WTC11 (cell line): ENCODE data around the gene LRRC18.

Source experiments
- HMGXB4 ChIP-seq: sonication (generic); formaldehyde crosslinking; IDR thresholded peaks from 2 replicates; pipeline ENCODE4 v1.8.1; 2023; ENCODE audit warnings: mild to moderate bottlenecking, moderate library complexity, missing genetic modification reagents
- ZNF281 ChIP-seq: sonication (generic); formaldehyde crosslinking; IDR thresholded peaks from 2 replicates; pipeline ENCODE4 v1.8.0; 2023; ENCODE audit warnings: mild to moderate bottlenecking, missing genetic modification reagents
- TF ChIP-seq, protein P1 (sequence below): fragments of 200-600 bp; IDR thresholded peaks from 2 replicates; pipeline ENCODE4 v1.8.0; 2022; ENCODE audit warnings: antibody characterized with exemption

DNA sequence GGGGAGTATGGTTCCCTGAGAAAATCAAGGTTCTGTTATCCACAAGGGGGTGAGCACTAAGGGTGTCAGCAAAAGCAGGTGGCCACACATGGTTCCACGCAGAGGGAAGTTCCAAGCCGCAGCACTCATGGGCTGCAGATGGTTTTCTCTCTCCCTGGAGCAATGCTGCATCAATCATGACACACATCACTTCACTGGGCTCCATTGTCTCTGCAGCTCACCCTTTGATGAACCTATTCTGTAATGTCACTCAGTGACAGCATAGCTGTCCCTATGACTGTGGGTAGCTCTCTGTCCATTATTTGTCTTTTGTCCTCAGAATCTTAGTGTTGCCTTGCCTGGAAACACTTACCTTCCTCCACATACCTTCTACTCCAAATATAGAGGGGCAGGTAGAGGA is 34.8 kb downstream of the LRRC18 start:
- TF ChIP-seq, protein P1, sequence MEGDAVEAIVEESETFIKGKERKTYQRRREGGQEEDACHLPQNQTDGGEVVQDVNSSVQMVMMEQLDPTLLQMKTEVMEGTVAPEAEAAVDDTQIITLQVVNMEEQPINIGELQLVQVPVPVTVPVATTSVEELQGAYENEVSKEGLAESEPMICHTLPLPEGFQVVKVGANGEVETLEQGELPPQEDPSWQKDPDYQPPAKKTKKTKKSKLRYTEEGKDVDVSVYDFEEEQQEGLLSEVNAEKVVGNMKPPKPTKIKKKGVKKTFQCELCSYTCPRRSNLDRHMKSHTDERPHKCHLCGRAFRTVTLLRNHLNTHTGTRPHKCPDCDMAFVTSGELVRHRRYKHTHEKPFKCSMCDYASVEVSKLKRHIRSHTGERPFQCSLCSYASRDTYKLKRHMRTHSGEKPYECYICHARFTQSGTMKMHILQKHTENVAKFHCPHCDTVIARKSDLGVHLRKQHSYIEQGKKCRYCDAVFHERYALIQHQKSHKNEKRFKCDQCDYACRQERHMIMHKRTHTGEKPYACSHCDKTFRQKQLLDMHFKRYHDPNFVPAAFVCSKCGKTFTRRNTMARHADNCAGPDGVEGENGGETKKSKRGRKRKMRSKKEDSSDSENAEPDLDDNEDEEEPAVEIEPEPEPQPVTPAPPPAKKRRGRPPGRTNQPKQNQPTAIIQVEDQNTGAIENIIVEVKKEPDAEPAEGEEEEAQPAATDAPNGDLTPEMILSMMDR, result no peak
- no peak for TF ChIP-seq HMGXB4
- no peak for TF ChIP-seq ZNF281
